IPS DF 19.7 (cell line): ENCODE data around the gene NTN1.
"Not testable (repeated sequence)": the region's sequence is repeated elsewhere in the genome, so short reads cannot be mapped to it uniquely, and the experiment has no call there.

Source experiments
- DNase-seq: peaks from one replicate; pipeline ENCODE4 v3.0.0-alpha.2; 2013; ENCODE audit warnings: low read depth, low spot score

Gene NTN1

GRCh38 chr17:9080983-9081382, 59.7 kb downstream of the NTN1 start:
- DNase-seq = no peak

- DNase-seq = no peak
These were observed 65.3 kb downstream of the NTN1 start for GRCh38 chr17:9086577-9086976.

- no peak for DNase-seq
These were observed 66.6 kb downstream of the NTN1 start for GRCh38 chr17:9087921-9088320.

GRCh38 chr17:9090641-9091096, 69.4 kb downstream of the NTN1 start:
- DNase-seq = no peak

- DNase-seq = no peak
These were observed 72.9 kb downstream of the NTN1 start for GRCh38 chr17:9094193-9094592.

- DNase-seq = no peak
These were observed 74.1 kb downstream of the NTN1 start for GRCh38 chr17:9095390-9095789.

GRCh38 chr17:9098242-9098825, 77.0 kb downstream of the NTN1 start:
- no peak for DNase-seq

- DNase-seq = no peak
These were observed 80.0 kb downstream of the NTN1 start for GRCh38 chr17:9101356-9101755.

- not testable (repeated sequence) for DNase-seq
These were observed 81.9 kb downstream of the NTN1 start for GRCh38 chr17:9103193-9103592.

- DNase-seq = no peak
These were observed 83.2 kb downstream of the NTN1 start for GRCh38 chr17:9104370-9105041.

- DNase-seq = no peak
These were observed 84.0 kb downstream of the NTN1 start for GRCh38 chr17:9105068-9105868.

GRCh38 chr17:9106278-9106677, 85.0 kb downstream of the NTN1 start:
- not testable (repeated sequence) for DNase-seq

GRCh38 chr17:9107527-9107926, 86.2 kb downstream of the NTN1 start:
- no peak for DNase-seq

GRCh38 chr17:9108146-9108545, 86.8 kb downstream of the NTN1 start:
- DNase-seq = no peak

GRCh38 chr17:9109933-9110332, 88.6 kb downstream of the NTN1 start:
- peak; percentile 7 for DNase-seq

- no peak for DNase-seq
These were observed 89.2 kb downstream of the NTN1 start for GRCh38 chr17:9110501-9110900.

- DNase-seq = peak; percentile 20
These were observed 94.2 kb downstream of the NTN1 start for GRCh38 chr17:9115214-9116191.

GRCh38 chr17:9116311-9116835, 95.1 kb downstream of the NTN1 start:
- DNase-seq = no peak

- no peak for DNase-seq
These were observed 95.7 kb downstream of the NTN1 start for GRCh38 chr17:9116861-9117568.

GRCh38 chr17:9120471-9120870, 99.2 kb downstream of the NTN1 start:
- DNase-seq = peak; percentile 9
